GM04504 (cell line): Measurements from ENCODE around the gene PAQR5.
"Not testable (repeated sequence)": the region's sequence is repeated elsewhere in the genome, so short reads cannot be mapped to it uniquely, and the experiment has no call there.

Experiments used
- DNase-seq: peaks from one replicate; pipeline ENCODE4 v3.0.0-alpha.2; 2012; ENCODE audit warnings: low read depth

PAQR5 gene

DNA sequence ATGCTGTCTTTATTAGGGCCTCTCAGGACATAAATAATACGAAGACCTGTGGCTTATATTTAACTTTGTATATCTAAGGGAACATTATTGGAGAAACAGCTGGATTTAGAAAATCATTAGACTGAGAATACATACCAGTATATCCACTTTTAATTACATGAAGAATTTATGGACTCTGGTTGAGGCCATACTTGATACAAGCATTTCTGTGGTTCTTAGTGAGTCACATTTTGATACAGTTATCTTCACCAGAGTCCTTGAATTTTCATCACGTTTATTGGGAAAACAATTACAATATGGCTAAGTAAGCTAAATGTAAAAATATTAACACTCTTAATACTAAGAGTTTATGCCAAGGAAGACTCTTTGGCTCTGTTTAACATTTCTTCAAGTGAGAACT, 125.3 kb downstream of the PAQR5 start:
- no peak for DNase-seq

DNA sequence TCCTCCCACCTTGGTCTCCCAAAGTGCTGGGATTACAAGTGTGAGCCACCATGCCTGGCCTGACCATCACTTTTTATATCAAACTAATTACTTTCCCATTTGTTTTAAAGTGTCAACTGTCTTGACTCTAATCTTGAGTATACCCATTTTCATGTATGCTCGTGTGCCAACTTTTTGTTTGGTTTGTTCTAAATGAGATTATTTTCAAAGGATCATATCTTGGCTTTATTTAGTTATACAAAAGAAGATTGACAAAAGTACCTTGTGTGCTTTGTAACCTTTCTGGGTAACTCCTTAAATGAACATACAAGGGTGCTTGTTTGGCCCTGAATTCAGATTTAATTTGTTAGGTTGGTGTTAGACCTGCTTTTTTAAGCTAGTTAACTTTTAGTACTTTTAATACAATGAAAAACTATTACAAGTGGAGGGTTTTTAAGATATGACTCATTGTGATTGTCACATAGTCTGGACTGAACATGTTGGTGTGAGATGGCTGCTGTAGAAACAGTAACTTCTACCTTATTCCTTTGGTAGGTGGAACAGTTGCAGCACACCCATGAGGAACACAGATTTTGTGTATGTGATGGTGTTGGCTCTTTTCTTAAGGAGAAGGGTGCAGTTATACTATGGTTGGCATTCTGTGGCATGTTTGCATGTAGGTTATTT, 126.2 kb downstream of the PAQR5 start:
- no peak for DNase-seq

DNA sequence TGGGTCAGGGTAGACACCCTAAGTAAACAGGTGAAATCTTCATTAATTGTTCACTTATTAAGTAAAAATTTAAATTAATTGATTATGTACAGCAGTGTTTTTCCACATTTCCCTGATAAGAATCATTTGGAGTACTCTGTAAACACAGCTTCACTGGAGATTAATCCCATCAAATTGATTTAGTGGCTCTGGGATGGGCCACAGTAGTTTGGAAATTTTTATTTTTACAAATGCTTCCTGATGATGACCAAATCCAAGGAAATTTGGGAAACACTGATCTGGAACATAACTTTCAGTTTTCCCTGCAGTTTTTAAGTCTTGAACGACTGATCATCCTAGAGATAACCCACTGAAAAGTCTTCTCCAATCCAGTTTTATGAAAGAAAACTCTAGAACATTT, 135.1 kb downstream of the PAQR5 start:
- DNase-seq, result no peak

DNA sequence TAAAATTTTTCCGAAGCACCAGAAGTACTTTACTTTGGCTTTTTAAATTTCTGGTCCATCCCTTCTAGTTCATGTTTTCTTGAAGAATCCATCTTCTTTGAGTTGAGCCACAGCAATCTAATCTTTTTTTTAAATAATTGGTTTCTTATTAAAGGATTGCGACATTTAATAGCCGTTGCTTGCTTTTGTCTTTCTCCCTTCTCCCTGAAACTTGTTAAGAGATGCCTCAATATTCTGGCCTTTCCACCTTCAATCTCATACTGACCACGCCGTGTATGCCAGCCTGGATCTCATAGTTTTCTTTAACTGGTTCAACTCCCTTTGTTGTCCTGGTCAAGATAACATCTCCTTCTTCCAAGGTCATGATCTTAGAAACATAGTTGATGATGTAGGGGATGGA, 135.5 kb downstream of the PAQR5 start:
- no peak for DNase-seq

DNA sequence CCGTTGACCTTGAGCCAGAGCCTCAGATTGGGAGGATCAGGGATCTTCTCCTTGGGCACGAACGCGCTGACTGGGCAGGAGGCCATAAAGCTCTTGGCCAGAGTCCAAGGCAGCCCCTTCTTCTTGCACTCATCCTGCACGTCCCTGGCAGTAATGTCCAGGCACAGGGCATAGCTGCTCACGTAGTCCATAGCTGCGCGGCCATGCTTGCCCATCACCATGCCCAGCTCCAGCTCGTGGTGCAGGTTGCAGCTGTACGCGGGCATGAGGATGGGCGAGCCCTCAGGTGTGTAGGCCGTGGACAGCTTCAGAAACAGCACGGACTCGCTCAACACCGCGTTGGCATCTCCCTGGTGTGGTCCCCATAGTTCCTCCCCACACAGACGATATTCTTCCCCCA, 136.0 kb downstream of the PAQR5 start:
- no peak for DNase-seq

DNA sequence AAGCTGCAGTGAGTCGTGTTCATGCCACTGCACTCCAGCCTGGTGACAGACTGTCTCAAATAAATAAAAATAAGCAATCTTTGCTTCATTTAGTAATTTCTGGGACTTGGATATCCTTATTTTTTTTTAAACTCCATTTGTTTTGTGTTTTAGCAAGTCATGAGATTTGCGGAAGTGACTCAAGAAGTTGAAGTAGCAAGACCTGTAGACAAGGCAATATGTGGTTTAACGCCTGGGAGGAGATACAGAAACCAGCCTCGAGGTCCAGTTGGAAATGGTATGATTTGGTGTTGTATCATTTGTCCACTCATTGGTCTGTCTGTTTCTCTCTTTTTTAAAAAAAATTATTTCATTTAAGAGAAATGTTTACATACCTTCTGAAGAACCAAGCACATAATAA, 137.3 kb downstream of the PAQR5 start:
- DNase-seq, result no peak

DNA sequence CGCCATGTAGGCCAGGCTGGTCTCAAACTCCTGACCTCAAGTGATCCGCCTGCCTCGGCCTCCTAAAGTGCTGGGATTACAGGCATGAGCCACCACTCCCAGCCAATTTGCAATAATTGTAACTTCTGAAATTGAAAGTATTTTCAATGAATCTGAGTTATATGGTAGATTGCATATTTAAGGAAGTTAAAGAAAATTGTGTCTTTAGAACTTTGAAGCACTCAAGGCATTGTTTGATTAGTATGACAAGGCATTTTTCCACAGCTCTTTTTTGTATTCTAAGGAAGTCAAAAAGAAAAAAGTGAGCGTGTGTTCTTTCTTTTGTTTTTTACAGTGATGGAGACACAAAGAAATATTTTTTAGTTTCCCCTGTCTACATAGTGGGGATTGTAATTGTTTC, 138.2 kb downstream of the PAQR5 start:
- no peak for DNase-seq

DNA sequence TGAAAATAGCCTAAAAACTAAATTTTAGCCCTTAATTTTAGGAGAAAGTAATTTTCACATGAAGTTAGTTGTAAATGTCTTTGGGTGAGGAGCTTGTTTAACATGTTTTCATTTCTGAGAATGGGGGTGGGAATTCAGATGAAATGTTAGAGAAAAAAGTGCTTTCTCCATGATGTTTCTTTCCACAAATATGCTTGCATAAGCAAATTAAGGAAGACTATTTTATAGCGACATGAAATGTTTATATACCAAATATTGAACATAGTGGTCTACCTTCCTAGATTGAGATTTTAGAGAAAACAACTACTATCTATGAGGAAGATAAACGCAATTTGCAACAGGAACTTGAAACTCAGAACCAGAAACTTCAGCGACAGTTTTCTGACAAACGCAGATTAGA, 140.9 kb downstream of the PAQR5 start:
- DNase-seq, result no peak

DNA sequence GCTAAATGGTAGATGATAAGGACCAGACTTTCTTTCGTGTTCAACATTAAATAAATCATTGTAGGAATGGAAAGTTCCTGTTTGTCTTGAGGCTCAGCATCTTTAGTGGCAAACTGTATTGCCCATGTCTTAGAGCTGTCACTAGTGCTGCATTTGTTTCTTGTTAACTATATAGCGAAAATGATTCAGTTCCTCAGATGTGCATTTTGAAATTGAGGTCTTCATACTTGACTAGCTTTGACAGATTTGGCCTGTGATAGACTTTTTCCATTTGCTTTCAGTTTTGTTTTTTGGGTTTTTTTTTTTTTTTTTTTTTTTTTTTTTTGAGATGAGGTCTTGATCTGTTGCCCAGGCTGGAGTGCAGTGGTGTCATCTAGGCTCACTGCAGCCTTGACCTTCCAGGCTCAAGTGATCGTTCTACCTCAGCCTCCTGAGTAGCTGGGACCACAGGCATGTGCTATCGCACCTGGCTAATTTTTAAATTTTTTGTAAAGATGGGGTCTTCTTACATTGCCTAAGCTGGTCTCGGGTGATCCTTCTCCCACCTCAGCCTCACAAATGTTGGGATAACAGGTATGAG, 144.4 kb downstream of the PAQR5 start:
- no peak for DNase-seq

DNA sequence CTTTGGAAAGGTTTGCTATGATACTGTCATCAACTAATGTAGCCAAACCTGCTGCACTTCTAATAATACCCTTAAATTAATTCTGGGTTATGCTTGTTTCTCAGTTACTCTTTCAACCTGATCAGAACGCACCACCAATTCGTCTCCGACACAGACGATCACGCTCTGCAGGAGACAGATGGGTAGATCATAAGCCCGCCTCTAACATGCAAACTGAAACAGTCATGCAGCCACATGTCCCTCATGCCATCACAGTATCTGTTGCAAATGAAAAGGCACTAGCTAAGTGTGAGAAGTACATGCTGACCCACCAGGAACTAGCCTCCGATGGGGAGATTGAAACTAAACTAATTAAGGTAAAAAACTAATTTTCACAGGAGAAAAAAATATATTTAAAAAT, 146.0 kb downstream of the PAQR5 start:
- no peak for DNase-seq

DNA sequence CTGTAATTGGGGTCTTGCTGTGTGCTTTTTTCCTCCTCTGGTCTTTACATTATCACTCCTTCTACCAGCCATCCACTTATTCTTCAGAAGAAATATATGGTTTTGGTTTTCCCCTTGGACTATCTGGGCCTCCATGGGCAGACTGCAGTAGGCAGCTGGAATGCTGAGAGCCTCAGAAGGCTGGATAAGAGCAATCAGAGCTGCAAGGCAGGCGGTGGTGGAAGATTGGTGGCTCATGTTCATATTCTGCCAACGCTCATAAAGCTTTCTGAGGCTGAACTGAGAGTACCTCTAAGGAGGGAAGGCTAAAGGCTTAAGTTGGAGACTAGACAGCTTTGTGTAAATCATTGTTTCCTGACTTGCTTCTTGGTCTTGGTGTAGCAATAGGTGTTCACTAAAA, 148.2 kb downstream of the PAQR5 start:
- DNase-seq, result no peak

DNA sequence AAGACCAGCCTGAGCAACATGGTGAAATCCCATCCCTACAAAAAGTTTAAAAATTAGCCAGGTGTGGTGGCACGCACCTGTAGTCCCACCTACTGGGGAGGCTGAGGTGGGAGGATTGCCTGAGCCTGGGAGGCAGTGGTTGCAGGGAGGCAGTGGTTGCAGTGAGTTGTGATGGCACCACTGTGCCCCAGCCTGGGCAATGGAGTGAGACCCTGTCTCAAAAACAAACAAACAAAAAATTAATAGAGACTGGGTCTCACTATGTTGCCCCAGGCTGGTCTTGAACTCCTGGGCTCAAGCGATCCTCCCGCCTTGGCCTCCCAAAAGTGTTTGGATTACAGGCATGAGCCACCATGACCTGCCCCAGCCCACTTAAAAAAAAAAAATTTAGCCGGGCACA, 151.5 kb downstream of the PAQR5 start:
- DNase-seq, result not testable (repeated sequence)

DNA sequence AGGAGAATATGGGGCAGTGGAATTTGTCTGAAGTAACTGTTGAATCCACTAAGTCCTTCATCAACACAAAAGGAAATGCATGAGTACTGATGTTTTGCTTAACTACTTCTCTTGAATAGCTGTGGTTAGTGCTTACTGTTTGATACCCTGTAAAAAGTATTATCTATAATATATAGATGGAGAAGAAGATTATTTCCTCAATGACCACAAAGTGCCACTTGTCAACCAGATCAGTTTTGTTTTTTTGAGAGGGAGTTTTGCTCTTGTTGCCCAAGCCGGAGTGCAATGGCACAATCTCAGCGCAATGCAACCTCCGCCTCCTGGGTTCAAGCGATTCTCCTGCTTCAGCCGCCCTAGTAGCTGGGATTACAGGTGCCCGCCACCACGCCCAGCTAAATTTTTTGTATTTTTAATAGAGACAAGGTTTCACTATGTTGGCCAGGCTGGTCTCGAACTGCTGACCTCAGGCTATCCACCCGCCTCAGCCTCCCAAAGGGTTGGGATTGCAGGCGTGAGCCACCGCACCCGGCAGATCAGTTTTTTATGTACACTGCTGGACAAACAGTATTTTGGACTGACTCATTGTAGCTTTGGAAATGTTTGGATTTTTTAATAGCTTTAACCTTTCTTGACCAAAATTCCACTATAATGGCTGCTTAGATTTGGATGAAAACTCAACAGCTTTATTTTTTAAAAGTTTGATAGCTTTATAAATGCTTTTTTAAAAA, 152.4 kb downstream of the PAQR5 start:
- DNase-seq, result no peak

DNA sequence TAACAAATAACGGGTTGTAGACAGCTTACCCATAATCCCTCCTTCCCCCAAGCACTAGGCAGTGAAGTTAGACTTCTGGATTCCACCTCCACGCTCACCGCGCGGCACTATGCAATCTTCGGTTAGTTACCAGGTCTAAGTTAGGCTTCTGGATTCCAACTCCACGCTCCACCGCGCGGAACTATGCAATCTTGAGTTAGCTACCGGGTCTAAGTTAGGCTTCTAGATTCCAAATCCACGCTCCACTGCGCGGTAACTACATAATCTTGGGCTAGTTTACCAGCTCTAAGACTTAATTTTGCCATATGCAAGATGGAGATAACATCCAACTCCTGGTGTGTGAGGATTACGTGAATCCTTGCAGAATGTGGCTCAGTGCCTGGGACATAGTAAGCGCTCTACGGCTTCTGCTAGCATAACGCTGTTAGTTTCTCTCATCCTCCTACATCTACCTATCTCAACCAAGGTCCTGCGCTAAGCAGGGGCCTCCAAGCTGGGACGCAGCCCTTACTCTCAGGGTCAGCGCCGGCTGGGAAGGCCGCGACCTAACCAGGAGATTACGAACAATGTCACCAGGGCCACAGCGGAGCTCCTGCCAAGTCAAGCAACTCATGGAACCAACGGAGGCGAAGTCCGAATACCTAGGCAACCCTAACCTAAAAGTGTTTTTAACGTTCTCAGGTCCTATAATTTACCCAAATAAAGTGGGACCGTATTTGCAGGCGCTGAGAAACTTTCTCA, 153.4 kb downstream of the PAQR5 start:
- DNase-seq, result peak; percentile 24

DNA sequence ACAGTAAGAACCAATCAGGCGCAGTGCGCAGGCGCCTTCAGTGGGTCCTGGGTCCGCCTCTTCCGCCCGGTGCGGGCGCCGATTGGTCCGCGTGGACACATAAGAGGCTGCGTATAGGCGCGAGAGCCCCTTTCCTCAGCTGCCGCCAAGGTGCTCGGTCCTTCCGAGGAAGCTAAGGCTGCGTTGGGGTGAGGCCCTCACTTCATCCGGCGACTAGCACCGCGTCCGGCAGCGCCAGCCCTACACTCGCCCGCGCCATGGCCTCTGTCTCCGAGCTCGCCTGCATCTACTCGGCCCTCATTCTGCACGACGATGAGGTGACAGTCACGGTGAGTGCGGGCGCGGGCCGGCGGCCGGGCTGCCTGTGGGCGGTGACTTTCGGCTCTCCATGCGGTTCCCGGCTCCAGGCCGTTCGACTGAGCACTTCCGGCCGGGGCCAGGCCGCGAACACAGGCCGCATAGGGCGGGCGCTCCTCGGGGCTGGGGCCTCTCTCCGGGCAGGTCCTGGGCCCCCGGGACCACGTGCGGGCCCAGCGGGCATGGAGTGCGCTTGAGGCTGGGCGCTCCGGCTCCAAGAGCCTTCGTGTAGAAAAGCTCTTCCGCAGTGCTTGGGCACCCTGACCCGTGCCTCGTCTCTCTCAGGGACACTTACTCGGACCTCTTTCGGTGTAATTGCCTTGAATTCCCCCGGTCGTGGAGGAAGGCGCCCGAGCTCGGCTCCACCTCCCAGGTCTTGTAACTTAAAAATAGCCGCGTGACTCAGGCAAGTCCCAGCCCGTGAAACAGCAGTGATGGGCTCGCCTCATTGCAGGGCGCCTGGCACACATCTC, 154.2 kb downstream of the PAQR5 start, which contains the start of gene RPLP1:
TSS of gene RPLP1 (plus strand) at position 127 of the 830 bp plus-strand sequence. CDS start at position 258, 131 bp downstream.
- peak; percentile 90 for DNase-seq

DNA sequence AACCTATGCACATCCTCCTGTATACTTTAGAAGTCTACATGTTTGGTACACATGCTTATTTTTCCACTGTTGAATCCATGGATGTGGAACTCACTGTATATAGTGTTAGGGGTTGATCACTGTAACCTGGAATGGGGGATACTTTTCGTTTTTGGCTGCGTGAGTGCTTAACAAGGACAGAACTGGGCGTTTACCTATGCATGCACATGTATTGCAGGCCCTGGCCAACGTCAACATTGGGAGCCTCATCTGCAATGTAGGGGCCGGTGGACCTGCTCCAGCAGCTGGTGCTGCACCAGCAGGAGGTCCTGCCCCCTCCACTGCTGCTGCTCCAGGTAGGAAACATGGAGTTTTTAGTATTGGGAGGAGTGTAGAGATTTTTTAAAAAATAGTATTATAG, 156.2 kb downstream of the PAQR5 start:
- DNase-seq, result no peak

DNA sequence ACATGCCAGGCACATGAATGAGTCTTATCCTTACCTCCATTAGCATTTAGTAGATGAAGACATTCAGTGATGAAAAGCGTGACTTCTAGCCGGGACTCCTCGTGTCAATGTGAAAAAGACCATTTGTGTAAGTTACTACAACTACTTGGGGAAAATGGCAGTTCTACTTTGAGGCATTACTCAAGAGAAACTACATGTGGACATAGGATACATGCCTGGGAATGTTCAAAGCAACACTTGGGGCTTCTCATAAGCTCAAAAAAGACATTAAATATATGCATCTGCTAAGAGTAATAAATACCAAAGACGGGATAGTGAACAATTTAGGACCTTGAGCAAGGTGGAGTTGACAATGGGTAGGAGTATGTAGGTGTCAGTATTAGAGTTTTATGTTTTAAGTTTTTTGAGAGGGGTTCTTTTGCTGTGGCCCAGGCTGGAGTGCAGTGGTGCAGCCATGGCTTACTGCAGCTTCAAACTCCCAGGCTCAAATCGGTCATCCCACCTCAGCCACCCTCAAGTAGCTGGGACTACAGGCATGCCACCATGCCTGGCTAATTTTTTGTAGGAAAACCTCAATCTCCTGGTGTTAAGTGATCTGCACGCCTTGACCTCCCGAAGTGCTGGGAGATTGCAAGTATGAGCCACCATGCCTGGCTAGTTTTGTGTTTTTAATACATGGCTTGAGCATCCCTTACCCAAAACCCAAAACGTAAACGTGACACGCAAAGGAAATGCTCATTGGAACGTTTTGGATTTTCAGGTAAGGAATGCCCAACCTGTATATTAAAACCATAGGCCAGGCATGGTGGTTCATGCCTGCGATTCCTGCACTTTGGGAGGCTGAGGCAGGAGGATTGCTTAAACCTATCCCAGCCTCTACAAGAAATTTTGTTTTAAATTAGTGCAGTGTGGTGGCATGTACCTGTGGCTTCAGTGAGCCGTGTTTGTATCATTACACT, 157.8 kb downstream of the PAQR5 start:
- DNase-seq, result no peak
